HEK293T (cell line): ENCODE data around the gene INKA2.

Experiments used
- BHLHE40 ChIP-seq: fragments of 450-650 bp; IDR thresholded peaks from 2 replicates; pipeline ENCODE4 v1.6.1; 2016; ENCODE audit warnings: mild to moderate bottlenecking, moderate library complexity, borderline replicate concordance
- CTBP1 ChIP-seq: fragments of 450-650 bp; IDR thresholded peaks from 2 replicates; pipeline ENCODE4 v1.6.1; 2016; ENCODE audit warnings: borderline replicate concordance
- FOXA1 ChIP-seq: fragments of 450-650 bp; IDR thresholded peaks from 2 replicates; pipeline ENCODE4 v1.6.1; 2016; ENCODE audit warnings: mild to moderate bottlenecking
- FOXK2 ChIP-seq: fragments of 450-650 bp; IDR thresholded peaks from 2 replicates; pipeline ENCODE4 v1.6.1; 2016; ENCODE audit warnings: mild to moderate bottlenecking
- FOXM1 ChIP-seq: fragments of 450-650 bp; IDR thresholded peaks from 2 replicates; pipeline ENCODE4 v1.6.1; 2017; ENCODE audit warnings: mild to moderate bottlenecking, borderline replicate concordance
- NFRKB ChIP-seq: fragments of 450-650 bp; IDR thresholded peaks from 2 replicates; pipeline ENCODE4 v1.6.1; 2016; ENCODE audit warnings: mild to moderate bottlenecking, moderate library complexity
- SP1 ChIP-seq: fragments of 450-650 bp; IDR thresholded peaks from 2 replicates; pipeline ENCODE4 v1.6.1; 2017
- SUZ12 ChIP-seq: fragments of 450-650 bp; IDR thresholded peaks from 2 replicates; pipeline ENCODE4 v1.6.1; 2016; ENCODE audit warnings: mild to moderate bottlenecking
- TARDBP ChIP-seq: fragments of 450-650 bp; IDR thresholded peaks from 2 replicates; pipeline ENCODE4 v1.6.1; 2016
- ZNF384 ChIP-seq: fragments of 450-650 bp; IDR thresholded peaks from 2 replicates; pipeline ENCODE4 v1.6.1; 2016

- TF ChIP-seq FOXA1 (no peak), BHLHE40 (no peak), FOXM1 (no peak), FOXK2 (no peak), NFRKB (no peak), SUZ12 (no peak), ZNF384 (no peak), CTBP1 (no peak), SP1 (no peak), TARDBP (no peak)
Observed at GRCh38 chr1:111738133-111738435, 1.1 kb downstream of the INKA2 start.
